Measurements from ENCODE around the gene ADNP2. TPM values are rescaled to one million over a fixed set of nuclear protein-coding genes. Genes with fewer than 3 reads are reported as not detected.

The ADNP2 gene
- polyA plus RNA-seq, 4 donors, result 6.5 to 15.8 (median 7.8) TPM

DNA sequence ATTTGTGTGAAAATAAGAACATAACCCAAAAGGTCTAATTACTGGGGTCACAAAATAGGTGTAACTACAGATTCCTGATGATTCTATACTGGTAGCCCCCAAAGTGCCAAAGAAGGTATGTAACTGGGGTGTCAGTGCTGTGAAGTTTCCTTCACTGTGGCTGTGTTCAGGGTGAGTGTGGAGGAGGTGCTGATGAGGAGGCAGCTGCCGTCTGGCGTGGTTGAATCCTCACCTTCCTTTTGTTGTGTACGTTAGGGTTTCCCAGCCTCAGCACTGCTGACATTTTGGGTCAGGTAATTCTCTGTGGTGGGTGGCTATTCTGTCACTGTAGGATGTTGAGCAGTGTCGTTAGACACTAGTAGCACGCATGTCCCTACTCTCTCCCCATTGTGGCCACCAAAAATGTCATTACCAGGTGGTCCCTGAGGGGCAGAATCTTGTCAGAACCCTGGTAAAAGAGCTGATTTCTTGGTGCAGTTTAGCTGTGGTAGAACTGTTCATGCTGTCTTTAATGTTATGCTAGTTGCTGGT lies 31.5 kb downstream of the ADNP2 start:
- DNase-seq (no peak), FAIRE-seq (no peak)
- H3K4me1 ChIP-seq (ENCODE audit: control insufficient read depth in 3 of 3, insufficient read depth in 2 of 3, low read depth in 1 of 3, low read length in 2 of 3), result peaks cover 0 to 2% (median 0%) of the 10 kb centered on the region in 3 donors
- no peaks in the 10 kb centered on the region for H3K9me3 ChIP-seq (ENCODE audit: control insufficient read depth in 2 of 2, insufficient read depth in 1 of 2, low read depth in 1 of 2, low read length in 1 of 2)
- peaks cover 7 to 31% (median 8%) of the 10 kb centered on the region in 3 donors for H3K36me3 ChIP-seq (ENCODE audit: control insufficient read depth in 3 of 3, insufficient read depth in 2 of 3, low read depth in 1 of 3, low read length in 3 of 3)
- WGBS, 3 donors, result 84 to 91% (median 85%) methylated on average over 5 of the region's 5 CpGs
- H3K27ac ChIP-seq (ENCODE audit: low read depth in 1 of 3, low read length in 2 of 3), result no peak overlapping the region
- no peak overlapping the region for H3K4me3 ChIP-seq (ENCODE audit: low read depth in 1 of 3, low read length in 3 of 3)
- no peaks in the 10 kb centered on the region for H3K27me3 ChIP-seq (ENCODE audit: control insufficient read depth in 3 of 3, insufficient read depth in 3 of 3, low read length in 3 of 3)

DNA sequence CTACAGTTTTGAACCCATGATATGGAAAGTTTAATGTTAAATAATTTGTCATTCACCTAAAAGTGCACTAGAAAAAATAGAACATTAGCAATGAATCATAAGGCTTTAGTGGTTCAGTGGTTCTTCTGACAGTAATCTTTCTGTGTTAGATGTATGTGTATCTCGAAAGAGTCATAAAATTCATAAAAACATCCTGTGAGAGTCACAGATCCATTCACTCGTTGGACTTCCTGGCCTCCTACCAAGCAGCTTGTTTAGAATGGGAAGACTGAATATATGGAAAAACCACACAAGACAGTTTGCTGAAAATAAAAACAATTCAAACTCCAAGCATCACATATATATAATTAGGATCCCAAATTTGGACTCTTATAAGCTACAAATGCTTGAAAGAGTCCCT lies 34.8 kb downstream of the ADNP2 start:
- WGBS, 3 donors, result 38 to 63% (median 57%) methylated on average over 2 of the region's 2 CpGs
- no peak overlapping the region for H3K4me3 ChIP-seq (ENCODE audit: low read depth in 1 of 3, low read length in 3 of 3)
- FAIRE-seq (no peak), DNase-seq (no peak)
- H3K4me1 ChIP-seq (ENCODE audit: control insufficient read depth in 3 of 3, insufficient read depth in 2 of 3, low read depth in 1 of 3, low read length in 2 of 3), result peaks cover 0 to 7% (median 0%) of the 10 kb centered on the region in 3 donors
- no peak overlapping the region for H3K27ac ChIP-seq (ENCODE audit: low read depth in 1 of 3, low read length in 2 of 3)
- H3K9me3 ChIP-seq (ENCODE audit: control insufficient read depth in 2 of 2, insufficient read depth in 1 of 2, low read depth in 1 of 2, low read length in 1 of 2), result no peaks in the 10 kb centered on the region
- no peaks in the 10 kb centered on the region for H3K27me3 ChIP-seq (ENCODE audit: control insufficient read depth in 3 of 3, insufficient read depth in 3 of 3, low read length in 3 of 3)
- peaks cover 0 to 9% (median 0%) of the 10 kb centered on the region in 3 donors for H3K36me3 ChIP-seq (ENCODE audit: control insufficient read depth in 3 of 3, insufficient read depth in 2 of 3, low read depth in 1 of 3, low read length in 3 of 3)

DNA sequence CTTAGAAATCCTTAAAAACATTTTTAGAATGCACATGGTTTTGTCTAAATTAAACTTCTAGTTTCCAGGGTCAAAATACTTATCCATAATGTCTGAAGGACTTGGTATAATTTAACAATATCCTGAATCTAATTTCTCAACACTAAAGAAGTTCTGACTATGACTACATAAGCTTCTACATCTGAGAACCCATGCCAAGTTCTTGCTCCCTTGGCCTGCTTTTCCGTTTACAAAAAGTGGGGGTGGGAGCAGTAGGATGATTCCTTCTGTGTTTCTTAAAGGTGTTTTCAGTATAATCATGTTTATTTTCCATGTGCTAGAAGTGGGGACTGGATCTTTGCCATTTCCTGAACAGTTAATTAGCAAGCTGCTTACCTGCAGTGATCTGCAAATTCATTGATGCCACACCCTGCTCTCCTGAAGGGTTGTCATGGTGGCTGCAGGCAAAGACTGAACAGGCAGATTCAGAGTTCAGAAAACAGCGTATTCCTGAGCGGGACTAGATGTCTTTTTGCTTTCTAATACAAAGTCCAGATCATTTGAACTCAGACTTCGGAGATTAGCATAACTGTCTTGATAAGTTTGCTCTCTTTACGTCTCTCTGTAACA lies 36.2 kb downstream of the ADNP2 start:
- Histone ChIP-seq H3K4me1 (ENCODE audit: control insufficient read depth in 3 of 3, insufficient read depth in 2 of 3, low read depth in 1 of 3, low read length in 2 of 3) (peaks cover 0 to 10% (median 0%) of the 10 kb centered on the region in 3 donors), H3K4me3 (ENCODE audit: low read depth in 1 of 3, low read length in 3 of 3) (no peak overlapping the region), H3K9me3 (ENCODE audit: control insufficient read depth in 2 of 2, insufficient read depth in 1 of 2, low read depth in 1 of 2, low read length in 1 of 2) (no peaks in the 10 kb centered on the region), H3K27me3 (ENCODE audit: control insufficient read depth in 3 of 3, insufficient read depth in 3 of 3, low read length in 3 of 3) (no peaks in the 10 kb centered on the region), H3K27ac (ENCODE audit: low read depth in 1 of 3, low read length in 2 of 3) (peak overlapping the region in 1 of 3 donors; percentile 13), H3K36me3 (ENCODE audit: control insufficient read depth in 3 of 3, insufficient read depth in 2 of 3, low read depth in 1 of 3, low read length in 3 of 3) (peaks cover 0 to 10% (median 0%) of the 10 kb centered on the region in 3 donors)
- peak; percentile 69 to 88 for DNase-seq
- no peak for FAIRE-seq
- WGBS, 3 donors, result 23 to 59% (median 37%) methylated on average over 5 of the region's 5 CpGs

DNA sequence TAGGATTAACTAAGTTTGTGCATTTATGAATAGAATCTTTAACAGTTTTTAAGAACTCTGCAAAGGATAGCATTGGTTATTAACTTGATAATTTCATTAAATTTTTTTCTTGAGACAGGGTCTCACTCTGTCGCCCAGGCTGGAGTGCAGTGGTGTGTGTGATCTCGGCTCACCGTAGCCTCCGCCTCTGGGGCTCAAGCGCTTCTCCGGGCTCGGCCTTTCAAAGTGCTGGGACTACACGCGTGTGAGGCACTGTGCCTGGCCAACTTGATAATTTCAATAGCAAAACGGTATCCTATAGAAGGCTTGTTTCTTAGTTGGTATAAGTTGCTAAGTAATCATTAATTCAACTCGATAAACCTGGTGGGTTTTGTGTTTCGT lies 38.0 kb downstream of the ADNP2 start:
- 24 to 47% (median 31%) methylated on average over 12 of the region's 12 CpGs for WGBS, 3 donors
- no peaks in the 10 kb centered on the region for H3K27me3 ChIP-seq (ENCODE audit: control insufficient read depth in 3 of 3, insufficient read depth in 3 of 3, low read length in 3 of 3)
- H3K27ac ChIP-seq (ENCODE audit: low read depth in 1 of 3, low read length in 2 of 3), result no peak overlapping the region
- H3K4me3 ChIP-seq (ENCODE audit: low read depth in 1 of 3, low read length in 3 of 3), result peak overlapping the region in 2 of 3 donors; percentile 33 to 71
- H3K4me1 ChIP-seq (ENCODE audit: control insufficient read depth in 3 of 3, insufficient read depth in 2 of 3, low read depth in 1 of 3, low read length in 2 of 3), result peaks cover 0 to 10% (median 0%) of the 10 kb centered on the region in 3 donors
- no peak for FAIRE-seq
- peak in 1 of 2 donors; percentile 8 for DNase-seq
- H3K9me3 ChIP-seq (ENCODE audit: control insufficient read depth in 2 of 2, insufficient read depth in 1 of 2, low read depth in 1 of 2, low read length in 1 of 2), result no peaks in the 10 kb centered on the region
- H3K36me3 ChIP-seq (ENCODE audit: control insufficient read depth in 3 of 3, insufficient read depth in 2 of 3, low read depth in 1 of 3, low read length in 3 of 3), result peaks cover 0 to 8% (median 0%) of the 10 kb centered on the region in 3 donors

DNA sequence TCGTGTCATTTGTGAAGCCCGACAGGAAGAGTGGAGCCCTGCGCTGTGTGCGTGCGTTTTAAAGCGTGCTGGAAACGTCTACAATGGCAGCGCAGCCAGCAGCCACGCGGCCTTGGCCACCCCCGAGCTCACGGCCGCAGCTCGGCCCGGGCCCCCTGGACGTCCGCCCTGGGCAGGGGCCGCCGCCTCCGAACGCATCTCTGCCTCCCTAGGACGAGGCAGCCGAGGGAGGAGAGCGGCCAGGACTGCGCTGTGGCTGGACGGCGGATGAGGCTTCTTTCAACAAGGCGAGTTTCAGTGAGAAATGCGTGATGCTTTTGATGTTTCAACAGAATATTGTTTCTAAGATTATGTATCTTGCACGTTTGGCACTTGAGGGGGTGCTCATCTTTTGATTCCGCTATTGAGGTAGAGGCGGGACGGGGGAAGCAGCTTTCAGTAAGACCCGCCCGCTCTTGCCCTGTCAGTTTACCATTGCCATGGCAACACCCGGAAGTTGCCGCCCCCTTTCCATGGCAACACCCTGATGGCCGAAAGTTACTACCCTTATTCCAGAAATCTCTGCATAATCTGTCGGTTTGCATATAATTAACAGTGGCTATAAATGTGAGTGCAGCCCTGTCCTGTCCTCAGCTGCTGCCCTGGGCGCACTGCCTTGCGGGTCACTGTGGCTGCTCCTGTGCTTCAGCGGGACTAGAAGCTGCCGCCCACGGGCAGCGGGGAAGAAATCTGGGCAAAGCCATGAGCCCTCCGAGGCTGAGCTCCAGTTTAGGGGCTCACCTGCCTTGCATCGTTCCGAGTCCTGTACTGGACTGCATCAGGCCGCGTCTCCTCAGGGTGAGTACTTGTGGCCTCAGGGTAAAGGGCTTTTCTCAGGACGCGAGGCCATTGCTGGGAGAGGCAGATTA lies 38.6 kb downstream of the ADNP2 start:
- H3K36me3 ChIP-seq (ENCODE audit: control insufficient read depth in 3 of 3, insufficient read depth in 2 of 3, low read depth in 1 of 3, low read length in 3 of 3), result peaks cover 0 to 8% (median 0%) of the 10 kb centered on the region in 3 donors
- no peak for FAIRE-seq
- no peaks in the 10 kb centered on the region for H3K9me3 ChIP-seq (ENCODE audit: control insufficient read depth in 2 of 2, insufficient read depth in 1 of 2, low read depth in 1 of 2, low read length in 1 of 2)
- peak; percentile 73 to 87 for DNase-seq
- peak overlapping the region; percentile 33 to 71 (median 33) for H3K4me3 ChIP-seq (ENCODE audit: low read depth in 1 of 3, low read length in 3 of 3)
- peak overlapping the region in 1 of 3 donors; percentile 54 for H3K27ac ChIP-seq (ENCODE audit: low read depth in 1 of 3, low read length in 2 of 3)
- 27 to 36% (median 30%) methylated on average over 52 of the region's 52 CpGs for WGBS, 3 donors
- H3K27me3 ChIP-seq (ENCODE audit: control insufficient read depth in 3 of 3, insufficient read depth in 3 of 3, low read length in 3 of 3), result no peaks in the 10 kb centered on the region
- H3K4me1 ChIP-seq (ENCODE audit: control insufficient read depth in 3 of 3, insufficient read depth in 2 of 3, low read depth in 1 of 3, low read length in 2 of 3), result peaks cover 0 to 10% (median 0%) of the 10 kb centered on the region in 3 donors

DNA sequence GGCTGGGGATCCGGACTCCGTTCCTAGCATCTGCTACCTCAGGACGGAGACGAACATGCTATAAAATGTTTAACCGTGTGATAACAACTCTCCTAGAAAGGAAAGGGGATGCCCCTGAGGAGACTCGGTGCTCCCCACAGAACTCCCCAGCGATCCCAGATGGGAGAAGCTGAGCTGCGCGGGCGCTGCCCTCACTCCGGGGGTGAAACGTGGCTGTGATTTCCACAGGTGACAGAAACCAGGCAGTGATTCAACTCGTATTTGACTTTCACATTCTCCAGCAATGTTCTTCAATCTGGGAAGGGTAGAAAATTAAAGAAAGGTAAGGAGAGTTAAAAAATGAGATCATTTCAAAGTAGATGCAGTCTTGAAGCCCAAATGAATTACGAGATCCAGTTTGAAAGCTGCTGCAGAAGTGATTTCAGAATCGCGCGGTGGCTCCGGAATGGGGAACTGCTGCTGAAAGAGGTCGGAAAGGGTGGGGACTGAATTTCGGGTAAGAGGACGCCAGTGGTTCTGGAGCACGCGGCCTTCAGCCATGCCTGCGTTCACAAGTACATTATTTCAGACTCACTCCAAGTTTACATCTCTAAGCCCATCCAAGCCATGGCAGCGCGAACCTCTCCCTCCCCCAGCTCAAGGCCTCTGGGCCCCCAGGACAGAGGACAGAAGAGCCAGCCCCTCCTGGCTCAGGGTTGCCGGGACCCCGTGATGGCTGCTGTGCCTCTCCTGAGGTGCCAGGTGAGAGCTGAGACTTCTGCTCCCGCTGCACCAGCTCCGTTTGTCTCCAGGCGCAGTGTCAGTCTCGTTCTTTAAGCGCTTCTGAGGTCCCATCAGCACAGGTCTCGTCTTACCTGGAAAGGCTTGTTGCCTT lies 39.5 kb downstream of the ADNP2 start:
- DNase-seq (no peak), FAIRE-seq (no peak)
- Histone ChIP-seq H3K27me3 (ENCODE audit: control insufficient read depth in 3 of 3, insufficient read depth in 3 of 3, low read length in 3 of 3) (no peaks in the 10 kb centered on the region), H3K9me3 (ENCODE audit: control insufficient read depth in 2 of 2, insufficient read depth in 1 of 2, low read depth in 1 of 2, low read length in 1 of 2) (no peaks in the 10 kb centered on the region), H3K4me1 (ENCODE audit: control insufficient read depth in 3 of 3, insufficient read depth in 2 of 3, low read depth in 1 of 3, low read length in 2 of 3) (peaks cover 0 to 10% (median 0%) of the 10 kb centered on the region in 3 donors), H3K36me3 (ENCODE audit: control insufficient read depth in 3 of 3, insufficient read depth in 2 of 3, low read depth in 1 of 3, low read length in 3 of 3) (peaks cover 0 to 8% (median 0%) of the 10 kb centered on the region in 3 donors), H3K4me3 (ENCODE audit: low read depth in 1 of 3, low read length in 3 of 3) (peak overlapping the region in 2 of 3 donors; percentile 33 to 71), H3K27ac (ENCODE audit: low read depth in 1 of 3, low read length in 2 of 3) (peak overlapping the region in 1 of 3 donors; percentile 54)
- WGBS, 3 donors, result 43 to 55% (median 47%) methylated on average over 34 of the region's 34 CpGs

DNA sequence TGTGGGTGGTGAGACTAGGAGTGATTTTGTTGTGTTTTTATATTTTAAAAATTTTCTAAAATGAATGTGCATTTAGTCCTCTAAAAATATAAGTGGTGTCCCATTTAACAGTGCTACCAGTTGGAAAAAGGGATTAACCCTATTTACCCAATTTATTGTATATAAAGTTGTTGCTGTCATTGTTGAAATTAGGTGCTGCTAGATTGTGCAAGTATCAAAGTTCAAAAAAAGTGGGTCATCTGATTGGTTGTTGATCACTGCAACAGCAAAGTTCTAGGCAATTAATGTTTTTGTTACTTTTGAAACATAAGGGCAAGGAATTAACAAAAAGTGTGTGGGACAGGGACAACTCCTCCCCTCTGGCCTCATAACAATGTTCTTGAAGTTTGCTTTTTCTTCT lies 40.6 kb downstream of the ADNP2 start:
- Histone ChIP-seq H3K36me3 (ENCODE audit: control insufficient read depth in 3 of 3, insufficient read depth in 2 of 3, low read depth in 1 of 3, low read length in 3 of 3) (peaks cover 0 to 8% (median 0%) of the 10 kb centered on the region in 3 donors), H3K4me3 (ENCODE audit: low read depth in 1 of 3, low read length in 3 of 3) (no peak overlapping the region), H3K27me3 (ENCODE audit: control insufficient read depth in 3 of 3, insufficient read depth in 3 of 3, low read length in 3 of 3) (no peaks in the 10 kb centered on the region), H3K4me1 (ENCODE audit: control insufficient read depth in 3 of 3, insufficient read depth in 2 of 3, low read depth in 1 of 3, low read length in 2 of 3) (peaks cover 0 to 10% (median 0%) of the 10 kb centered on the region in 3 donors), H3K9me3 (ENCODE audit: control insufficient read depth in 2 of 2, insufficient read depth in 1 of 2, low read depth in 1 of 2, low read length in 1 of 2) (no peaks in the 10 kb centered on the region), H3K27ac (ENCODE audit: low read depth in 1 of 3, low read length in 2 of 3) (no peak overlapping the region)
- no peak for FAIRE-seq
- peak; percentile 22 to 26 for DNase-seq
